Mesendoderm (in vitro differentiated cells): Measurements from ENCODE around the gene TEFM.
"Not testable (repeated sequence)": the region's sequence is repeated elsewhere in the genome, so short reads cannot be mapped to it uniquely, and the experiment has no call there.

Source experiments
- DNase-seq: peaks from one replicate; pipeline ENCODE4 v3.0.0; 2013
- H2AK5ac ChIP-seq: 2 replicates; pipeline ENCODE4 v1.6.1; 2013; ENCODE audit warnings: low read length, inconsistent platforms
- H2BK120ac ChIP-seq: 2 replicates; pipeline ENCODE4 v1.6.1; 2013; ENCODE audit warnings: low read depth, mild to moderate bottlenecking, low read length, moderate library complexity, mixed read lengths
- H2BK15ac ChIP-seq: replicated peaks from 2 replicates; pipeline ENCODE4 v1.6.1; 2013; ENCODE audit warnings: low read depth, mild to moderate bottlenecking, moderate library complexity
- H2BK5ac ChIP-seq: 2 replicates; pipeline ENCODE4 v1.6.1; 2013; ENCODE audit warnings: low read length, inconsistent platforms
- H3K18ac ChIP-seq: 2 replicates; pipeline ENCODE4 v1.6.1; 2013; ENCODE audit warnings: mild to moderate bottlenecking, low read length, mixed read lengths
- H3K23ac ChIP-seq: one replicate; pipeline ENCODE4 v1.6.1; 2013; ENCODE audit warnings: low read length
- H3K27ac ChIP-seq: 2 replicates; pipeline ENCODE4 v1.5.1; 2013; ENCODE audit warnings: low read depth, mild to moderate bottlenecking, inconsistent platforms, low read length, moderate library complexity
- H3K27me3 ChIP-seq: 2 replicates; pipeline ENCODE4 v1.6.1; 2013; ENCODE audit warnings: low read length, control low read depth, mild to moderate bottlenecking, inconsistent platforms; ENCODE audit not compliant: insufficient read depth, poor library complexity
- H3K36me3 ChIP-seq: 2 replicates; pipeline ENCODE4 v1.6.1; 2013; ENCODE audit warnings: low read length, inconsistent platforms; ENCODE audit not compliant: control insufficient read depth, insufficient read depth
- H3K4ac ChIP-seq: one replicate; pipeline ENCODE4 v1.6.1; 2013; ENCODE audit warnings: low read depth, mild to moderate bottlenecking, low read length, moderate library complexity
- H3K4me1 ChIP-seq: 2 replicates; pipeline ENCODE4 v1.6.1; 2013; ENCODE audit warnings: low read depth, low read length, inconsistent platforms; ENCODE audit not compliant: control insufficient read depth
- H3K4me2 ChIP-seq: 2 replicates; pipeline ENCODE4 v1.6.1; 2013; ENCODE audit warnings: low read length
- H3K4me3 ChIP-seq: 2 replicates; pipeline ENCODE4 v1.5.1; 2013; ENCODE audit warnings: mild to moderate bottlenecking, low read length
- H3K56ac ChIP-seq: one replicate; pipeline ENCODE4 v1.6.1; 2013; ENCODE audit warnings: low read length
- H3K79me1 ChIP-seq: 2 replicates; pipeline ENCODE4 v1.6.1; 2013; ENCODE audit warnings: low read length, inconsistent platforms
- H3K79me2 ChIP-seq: 2 replicates; pipeline ENCODE4 v1.6.1; 2013; ENCODE audit warnings: mild to moderate bottlenecking, low read length; ENCODE audit not compliant: control insufficient read depth, insufficient read depth
- H3K9ac ChIP-seq: 2 replicates; pipeline ENCODE4 v1.6.1; 2013; ENCODE audit warnings: low read length, inconsistent platforms
- H4K5ac ChIP-seq: one replicate; pipeline ENCODE4 v1.6.1; 2013; ENCODE audit warnings: low read length
- H4K8ac ChIP-seq: one replicate; pipeline ENCODE4 v1.6.1; 2013; ENCODE audit warnings: low read depth, mild to moderate bottlenecking, control low read depth, low read length, moderate library complexity
- WGBS: extraction: QIAGEN DNeasy Blood & Tissue Kit; methylation state at CpG from one replicate; pipeline ENCODE4 v1.1.7; 2013; ENCODE audit warnings: low lambda C conversion rate, missing lambda C conversion rate; ENCODE audit not compliant: insufficient coverage; ENCODE audit errors: extremely low coverage; 5-methylcytosine and 5-hydroxymethylcytosine counted together

TEFM gene

GRCh38 chr17:30930495-30930894, 24.5 kb upstream of the TEFM start:
- Histone ChIP-seq H3K4me3 (no peak overlapping the region), H3K27ac (no peak overlapping the region), H2BK5ac (no peak overlapping the region), H3K27me3 (no peaks in the 10 kb centered on the region), H3K36me3 (no peaks in the 10 kb centered on the region), H3K18ac (no peak overlapping the region), H3K23ac (no peak overlapping the region), H4K8ac (no peak overlapping the region), H4K5ac (no peak overlapping the region), H3K4me1 (no peaks in the 10 kb centered on the region), H3K79me1 (no peaks in the 10 kb centered on the region), H3K4me2 (no peak overlapping the region), H2BK15ac (no peak overlapping the region), H3K4ac (no peak overlapping the region), H3K9ac (no peak overlapping the region), H2BK120ac (no peak overlapping the region), H3K56ac (no peak overlapping the region), H3K79me2 (no peaks in the 10 kb centered on the region), H2AK5ac (no peak overlapping the region)
- WGBS = no CpG with 5 or more reads among the region's 3 CpGs
- DNase-seq = no peak

DNA sequence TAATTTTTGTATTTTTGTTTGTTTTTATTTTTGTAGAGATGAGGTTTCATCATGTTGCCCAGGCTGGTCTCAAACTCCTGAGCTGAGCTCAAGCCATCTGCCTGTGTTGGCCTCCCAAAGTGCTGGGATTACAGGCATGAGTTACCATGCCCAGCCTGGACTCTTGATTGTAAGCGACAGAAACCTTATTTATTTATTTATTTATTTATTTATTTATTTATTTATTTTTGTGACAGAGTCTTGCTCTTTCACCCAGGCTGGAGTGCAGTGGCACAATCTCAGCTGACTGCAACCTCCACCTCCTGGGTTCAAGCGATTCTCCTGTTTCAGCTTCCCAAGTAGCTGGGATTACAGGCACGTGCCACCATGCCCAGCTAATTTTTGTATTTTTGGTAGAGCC, 23.8 kb upstream of the TEFM start:
- not testable (repeated sequence) for H3K79me2 ChIP-seq, H2AK5ac ChIP-seq, H3K36me3 ChIP-seq, H2BK5ac ChIP-seq, H3K79me1 ChIP-seq, H3K4ac ChIP-seq, H3K27ac ChIP-seq, H3K4me2 ChIP-seq, DNase-seq, H3K9ac ChIP-seq, H4K5ac ChIP-seq, H2BK120ac ChIP-seq, H3K56ac ChIP-seq, H3K18ac ChIP-seq, H2BK15ac ChIP-seq, H3K27me3 ChIP-seq, H3K4me1 ChIP-seq, H3K23ac ChIP-seq, H3K4me3 ChIP-seq, H4K8ac ChIP-seq
- no CpG with 5 or more reads among the region's 3 CpGs for WGBS

- H4K5ac ChIP-seq = no peak overlapping the region
- WGBS = no CpG with 5 or more reads among the region's 8 CpGs
- no peak overlapping the region for H3K4me3 ChIP-seq
- H3K23ac ChIP-seq = no peak overlapping the region
- H3K9ac ChIP-seq = no peak overlapping the region
- H2BK15ac ChIP-seq = no peak overlapping the region
- H3K27me3 ChIP-seq = no peaks in the 10 kb centered on the region
- H2AK5ac ChIP-seq = no peak overlapping the region
- no peak overlapping the region for H3K4ac ChIP-seq
- H3K36me3 ChIP-seq = no peaks in the 10 kb centered on the region
- no peaks in the 10 kb centered on the region for H3K4me1 ChIP-seq
- no peaks in the 10 kb centered on the region for H3K79me2 ChIP-seq
- H3K27ac ChIP-seq = no peak overlapping the region
- no peak overlapping the region for H3K56ac ChIP-seq
- no peaks in the 10 kb centered on the region for H3K79me1 ChIP-seq
- H3K18ac ChIP-seq = no peak overlapping the region
- DNase-seq = no peak
- H2BK5ac ChIP-seq = no peak overlapping the region
- no peak overlapping the region for H3K4me2 ChIP-seq
- H2BK120ac ChIP-seq = no peak overlapping the region
- no peak overlapping the region for H4K8ac ChIP-seq
Observed at GRCh38 chr17:30929081-30929633, 23.1 kb upstream of the TEFM start.

GRCh38 chr17:30928584-30928983, 22.5 kb upstream of the TEFM start:
- Histone ChIP-seq H3K56ac (no peak overlapping the region), H3K4ac (no peak overlapping the region), H3K18ac (no peak overlapping the region), H4K8ac (no peak overlapping the region), H2AK5ac (no peak overlapping the region), H2BK120ac (no peak overlapping the region), H3K79me2 (no peaks in the 10 kb centered on the region), H3K79me1 (no peaks in the 10 kb centered on the region), H2BK15ac (no peak overlapping the region), H3K27ac (no peak overlapping the region), H3K27me3 (no peaks in the 10 kb centered on the region), H4K5ac (no peak overlapping the region), H3K23ac (no peak overlapping the region), H3K4me1 (no peaks in the 10 kb centered on the region), H3K9ac (no peak overlapping the region), H3K36me3 (no peaks in the 10 kb centered on the region), H2BK5ac (no peak overlapping the region), H3K4me2 (no peak overlapping the region), H3K4me3 (no peak overlapping the region)
- WGBS = no CpG with 5 or more reads among the region's 3 CpGs
- DNase-seq = peak; percentile 35

DNA sequence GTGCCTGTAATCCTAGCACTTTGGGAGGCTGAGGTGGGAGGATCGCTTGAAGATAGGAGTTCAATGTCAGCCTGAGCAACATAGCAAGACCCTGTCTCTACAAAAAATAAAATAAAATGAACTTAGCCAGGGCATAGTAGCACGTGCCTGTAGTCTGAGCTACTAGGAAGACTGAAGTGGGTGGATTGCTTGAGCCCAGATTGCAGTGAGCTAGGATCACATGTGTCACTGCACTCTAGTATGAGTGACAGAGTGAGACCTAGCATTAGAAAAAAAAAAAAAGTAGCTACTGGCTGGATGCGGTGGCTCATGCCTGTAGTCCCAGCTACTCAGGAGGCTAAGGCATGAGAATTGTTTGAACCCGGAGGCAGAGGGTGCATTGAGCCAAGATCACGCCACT, 21.7 kb upstream of the TEFM start:
- Histone ChIP-seq H2AK5ac (no peak overlapping the region), H3K4ac (no peak overlapping the region), H3K4me1 (no peaks in the 10 kb centered on the region), H3K23ac (no peak overlapping the region), H4K8ac (no peak overlapping the region), H3K4me3 (no peak overlapping the region), H2BK120ac (no peak overlapping the region), H3K27ac (no peak overlapping the region), H3K79me2 (no peaks in the 10 kb centered on the region), H3K9ac (no peak overlapping the region), H3K4me2 (no peak overlapping the region), H3K18ac (no peak overlapping the region), H2BK15ac (no peak overlapping the region), H3K79me1 (no peaks in the 10 kb centered on the region), H4K5ac (no peak overlapping the region), H3K27me3 (peaks cover 3% of the 10 kb centered on the region), H2BK5ac (no peak overlapping the region), H3K56ac (no peak overlapping the region), H3K36me3 (no peaks in the 10 kb centered on the region)
- WGBS = no CpG with 5 or more reads among the region's 5 CpGs
- no peak for DNase-seq

- Histone ChIP-seq H3K79me1 (no peaks in the 10 kb centered on the region), H3K23ac (no peak overlapping the region), H3K4me3 (no peak overlapping the region), H3K4ac (no peak overlapping the region), H4K5ac (no peak overlapping the region), H3K4me2 (no peak overlapping the region), H3K9ac (no peak overlapping the region), H3K27ac (no peak overlapping the region), H2AK5ac (no peak overlapping the region), H2BK15ac (no peak overlapping the region), H3K4me1 (no peaks in the 10 kb centered on the region), H3K36me3 (no peaks in the 10 kb centered on the region), H3K27me3 (peaks cover 15% of the 10 kb centered on the region), H3K79me2 (no peaks in the 10 kb centered on the region), H2BK120ac (no peak overlapping the region), H4K8ac (no peak overlapping the region), H3K18ac (no peak overlapping the region), H3K56ac (no peak overlapping the region), H2BK5ac (no peak overlapping the region)
- no peak for DNase-seq
- WGBS = no CpG with 5 or more reads among the region's 6 CpGs
Observed at GRCh38 chr17:30926516-30926915, 20.5 kb upstream of the TEFM start.
